Measurements from ENCODE around the gene RIPOR3.

RIPOR3 gene

DNA sequence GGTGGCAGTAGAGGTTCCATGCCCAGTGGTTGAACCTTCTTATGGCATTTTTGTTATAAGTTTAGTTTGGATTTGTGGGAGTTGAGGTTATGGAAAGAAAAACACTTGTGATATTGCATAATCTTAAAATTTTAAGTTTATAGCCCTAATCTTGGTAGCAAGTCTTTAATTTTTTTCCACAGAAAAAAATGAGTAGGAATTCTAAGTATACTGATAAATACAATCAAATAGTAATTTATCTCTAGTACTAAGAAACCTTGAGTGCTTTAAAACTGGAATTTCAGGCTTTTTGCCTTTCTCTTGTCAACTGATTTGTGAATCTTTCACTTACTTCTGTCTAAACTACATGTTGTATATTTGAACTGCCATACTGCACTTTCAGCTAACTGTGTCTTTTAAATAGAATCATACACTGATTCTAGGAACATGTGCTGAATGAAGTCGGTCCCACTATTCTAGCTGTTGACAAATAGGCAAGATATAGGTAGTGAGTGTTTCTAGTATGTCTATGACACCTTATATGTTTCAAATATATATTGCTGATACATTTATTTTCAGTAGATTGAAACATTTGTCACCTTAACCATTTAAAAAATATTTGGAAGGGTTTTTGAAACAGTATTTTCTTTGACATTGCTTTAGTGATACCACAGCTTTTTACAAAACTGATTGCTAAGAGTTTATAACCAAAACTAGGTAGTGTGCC, 42.5 kb upstream of the RIPOR3 start:
- H3K9me3 ChIP-seq = no peaks in the 10 kb centered on the region
- TF ChIP-seq, protein P1, sequence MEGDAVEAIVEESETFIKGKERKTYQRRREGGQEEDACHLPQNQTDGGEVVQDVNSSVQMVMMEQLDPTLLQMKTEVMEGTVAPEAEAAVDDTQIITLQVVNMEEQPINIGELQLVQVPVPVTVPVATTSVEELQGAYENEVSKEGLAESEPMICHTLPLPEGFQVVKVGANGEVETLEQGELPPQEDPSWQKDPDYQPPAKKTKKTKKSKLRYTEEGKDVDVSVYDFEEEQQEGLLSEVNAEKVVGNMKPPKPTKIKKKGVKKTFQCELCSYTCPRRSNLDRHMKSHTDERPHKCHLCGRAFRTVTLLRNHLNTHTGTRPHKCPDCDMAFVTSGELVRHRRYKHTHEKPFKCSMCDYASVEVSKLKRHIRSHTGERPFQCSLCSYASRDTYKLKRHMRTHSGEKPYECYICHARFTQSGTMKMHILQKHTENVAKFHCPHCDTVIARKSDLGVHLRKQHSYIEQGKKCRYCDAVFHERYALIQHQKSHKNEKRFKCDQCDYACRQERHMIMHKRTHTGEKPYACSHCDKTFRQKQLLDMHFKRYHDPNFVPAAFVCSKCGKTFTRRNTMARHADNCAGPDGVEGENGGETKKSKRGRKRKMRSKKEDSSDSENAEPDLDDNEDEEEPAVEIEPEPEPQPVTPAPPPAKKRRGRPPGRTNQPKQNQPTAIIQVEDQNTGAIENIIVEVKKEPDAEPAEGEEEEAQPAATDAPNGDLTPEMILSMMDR (IDR thresholded peaks at IDR 0.05; ENCODE audit: low read depth, low read length) = no peak
- no peak for DNase-seq
- no peaks in the 10 kb centered on the region for H3K27me3 ChIP-seq
- H3K4me1 ChIP-seq = no peaks in the 10 kb centered on the region; the same call in 1 of the 2 replicates
- no peaks in the 10 kb centered on the region; the same call in 1 of the 2 replicates for H3K36me3 ChIP-seq
- no peak overlapping the region for H3K4me3 ChIP-seq (ENCODE audit: low read depth, low read length)

DNA sequence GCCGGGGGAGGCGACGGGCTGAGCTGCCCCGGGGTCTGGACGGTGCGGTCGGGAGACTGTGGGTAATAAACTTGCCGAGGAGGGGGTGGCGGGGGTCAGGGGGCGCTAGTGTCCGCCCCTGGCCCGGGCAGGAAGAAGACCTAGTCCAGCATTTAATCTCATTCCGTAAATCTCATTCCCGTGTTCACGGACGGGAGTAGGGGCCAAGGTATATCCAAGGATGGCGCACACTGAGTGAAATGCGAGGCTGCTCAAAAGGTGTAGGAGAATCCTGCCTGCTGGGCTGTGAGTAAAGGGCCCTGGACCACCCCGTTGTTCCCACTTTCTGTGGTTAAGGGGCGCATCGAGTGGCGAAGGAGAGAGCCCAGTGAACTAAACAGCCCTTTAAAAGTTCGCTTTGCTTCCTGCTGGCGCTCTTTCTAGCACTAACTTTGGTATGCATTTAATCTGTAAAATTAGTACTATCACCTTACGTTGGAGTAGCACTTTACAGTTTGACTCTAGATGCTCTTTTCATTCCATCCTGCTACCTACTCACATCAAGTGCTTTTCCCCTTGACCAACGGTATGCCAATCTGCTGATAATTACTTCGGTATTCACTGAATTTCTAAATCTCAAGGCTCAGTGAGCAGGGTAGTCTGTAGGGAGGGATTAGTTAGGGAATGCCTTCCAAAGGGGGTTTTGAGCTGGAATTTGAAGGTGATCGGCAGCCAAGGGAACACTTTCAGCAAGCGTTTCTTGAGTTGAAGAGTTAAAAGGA, 40.8 kb upstream of the RIPOR3 start:
- DNase-seq = no peak
- H3K9me3 ChIP-seq = no peaks in the 10 kb centered on the region
- H3K4me3 ChIP-seq (ENCODE audit: low read depth, low read length) = peak overlapping the region; percentile 78
- TF ChIP-seq, protein P1 (IDR thresholded peaks at IDR 0.05; ENCODE audit: low read depth, low read length) = no peak
- no peaks in the 10 kb centered on the region for H3K27me3 ChIP-seq
- H3K36me3 ChIP-seq = no peaks in the 10 kb centered on the region
- H3K4me1 ChIP-seq = no peaks in the 10 kb centered on the region; the same call in 1 of the 2 replicates

DNA sequence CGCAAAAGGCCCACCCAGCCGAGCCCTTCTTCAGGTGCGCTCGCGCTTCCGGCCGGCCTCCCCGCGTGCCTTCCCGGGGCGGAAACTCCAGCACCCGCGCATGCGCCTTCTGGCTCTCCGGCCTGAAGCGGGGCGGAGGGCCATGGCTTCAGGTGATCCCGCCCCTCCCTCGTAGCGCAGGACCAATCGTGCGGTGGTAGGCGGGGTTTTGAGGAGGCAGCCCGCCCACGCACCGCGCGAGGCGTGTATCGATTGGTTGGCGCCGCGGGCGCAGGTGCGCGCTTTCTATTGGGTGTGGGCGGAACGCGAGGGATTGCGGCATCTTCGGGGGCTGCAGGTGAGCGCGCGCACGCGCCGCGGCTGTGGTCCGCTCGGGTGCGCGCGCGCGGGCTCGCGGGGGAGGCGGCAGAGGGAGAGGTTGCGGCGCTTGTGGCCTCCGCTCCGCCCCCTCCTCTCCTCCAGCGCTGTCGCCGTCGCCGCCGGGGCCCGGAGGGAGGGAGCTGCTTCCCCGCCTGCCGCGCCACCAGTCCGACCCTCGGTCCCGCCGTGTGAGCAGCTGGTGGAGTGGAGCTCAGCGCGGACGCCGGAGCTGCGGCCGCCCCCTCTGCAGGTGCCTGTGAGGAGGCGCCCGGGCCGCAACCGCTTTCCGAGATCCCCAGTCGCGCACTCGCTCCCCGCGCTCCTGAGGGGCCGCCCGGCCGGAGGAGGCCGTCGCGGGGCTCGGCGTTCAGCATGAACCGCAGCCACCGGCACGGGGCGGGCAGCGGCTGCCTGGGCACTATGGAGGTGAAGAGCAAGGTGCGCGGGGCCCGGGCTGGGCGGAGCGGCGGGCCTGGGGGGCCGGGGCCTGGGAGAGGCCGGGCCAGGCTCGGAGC, 40.0 kb upstream of the RIPOR3 start, which contains the start of gene PARD6B:
PARD6B (plus strand) TSS at position 526 of the 875 bp plus-strand sequence; CDS start at position 733, 207 bp downstream.
- Histone ChIP-seq H3K36me3 (no peaks in the 10 kb centered on the region), H3K27me3 (no peaks in the 10 kb centered on the region), H3K4me3 (ENCODE audit: low read depth, low read length) (peak within 1 kb of the TSS; percentile 78), H3K9me3 (no peaks in the 10 kb centered on the region), H3K4me1 (no peaks in the 10 kb centered on the region; the same call in 1 of the 2 replicates)
- TF ChIP-seq, protein P1 (IDR thresholded peaks at IDR 0.05; ENCODE audit: low read depth, low read length) = no peak
- peak; percentile 99 for DNase-seq

DNA sequence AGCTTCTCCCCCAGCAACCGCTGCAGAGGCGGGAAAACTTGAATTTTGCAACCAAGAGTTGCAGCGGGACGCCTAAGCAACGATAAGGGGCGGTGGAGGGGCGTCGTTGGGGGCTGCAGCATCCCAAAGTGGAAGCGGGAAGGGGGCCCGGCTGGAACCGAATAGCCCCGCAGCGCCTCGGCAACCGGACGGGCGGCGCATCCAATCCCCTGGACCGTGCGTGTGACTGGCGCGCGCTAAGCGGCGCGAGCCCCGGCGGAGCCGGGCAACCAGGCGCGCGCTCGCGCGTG, 39.4 kb upstream of the RIPOR3 start:
- Histone ChIP-seq H3K36me3 (no peaks in the 10 kb centered on the region), H3K9me3 (no peaks in the 10 kb centered on the region), H3K4me1 (no peaks in the 10 kb centered on the region; the same call in 1 of the 2 replicates), H3K4me3 (ENCODE audit: low read depth, low read length) (peak overlapping the region; percentile 78), H3K27me3 (no peaks in the 10 kb centered on the region)
- DNase-seq = no peak
- TF ChIP-seq, protein P1 (IDR thresholded peaks at IDR 0.05; ENCODE audit: low read depth, low read length) = no peak

DNA sequence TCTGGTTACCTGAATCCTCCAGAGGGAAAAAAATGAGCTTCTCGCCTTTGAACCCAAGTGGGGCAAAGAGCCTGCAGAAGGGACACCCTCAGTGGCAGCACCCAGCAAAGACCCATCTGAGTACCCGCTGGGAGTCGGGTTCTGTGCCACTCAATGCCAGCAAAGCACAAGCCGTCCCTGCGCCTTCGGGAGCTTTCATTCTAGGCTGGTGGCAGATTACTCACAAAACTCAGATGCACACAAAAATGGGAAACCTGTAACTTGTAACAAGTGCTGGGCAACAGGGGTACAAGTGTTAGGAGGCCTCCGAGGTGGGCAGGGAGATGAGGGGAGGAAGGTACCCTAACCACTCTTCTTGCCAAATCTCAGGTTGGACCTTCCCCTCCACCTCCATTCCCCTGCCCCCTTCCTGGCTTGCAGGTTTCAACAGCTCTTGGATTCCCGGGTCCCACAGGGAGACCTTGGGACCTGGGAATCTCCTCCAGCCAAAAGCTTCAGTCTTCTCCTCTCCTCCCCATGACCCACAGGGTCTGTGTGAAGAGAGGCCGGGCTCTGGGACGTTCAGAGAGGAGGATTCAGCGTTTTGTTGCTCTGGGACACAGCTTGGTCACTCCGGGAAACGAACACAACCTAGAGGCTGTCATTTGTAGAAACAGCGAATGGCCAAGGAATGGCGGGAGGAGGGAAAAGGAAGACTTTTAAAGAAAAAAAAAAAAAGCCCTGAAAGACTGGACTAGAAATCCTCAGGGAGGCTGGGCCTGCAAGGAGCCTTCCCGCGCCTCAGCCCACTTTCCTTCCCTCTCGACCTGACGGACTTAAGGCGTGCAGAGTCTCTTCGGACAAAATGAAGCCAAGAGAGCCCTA, 38.8 kb upstream of the RIPOR3 start:
- Histone ChIP-seq H3K36me3 (no peaks in the 10 kb centered on the region), H3K4me3 (ENCODE audit: low read depth, low read length) (peak overlapping the region; percentile 78), H3K4me1 (peaks cover under 1% of the 10 kb centered on the region; the same call in 1 of the 2 replicates), H3K27me3 (no peaks in the 10 kb centered on the region), H3K9me3 (no peaks in the 10 kb centered on the region)
- TF ChIP-seq, protein P1 (IDR thresholded peaks at IDR 0.05; ENCODE audit: low read depth, low read length) = no peak
- no peak for DNase-seq

All from BE2C (cell line).